Heart right ventricle (tissue), 16 donors: Measurements from ENCODE around the gene MINAR2. TPM values are rescaled to one million over a fixed set of nuclear protein-coding genes. Genes with fewer than 3 reads are reported as not detected.

ENCODE experiments used
- ATAC-seq, 8 donors: fragments of 200-7000 bp; cut with Tn5 transposase; one replicate each; pipeline ENCODE4 v1.9.1; 2020; ENCODE audit warnings: mild to moderate bottlenecking in 8 of 8, moderate library complexity in 8 of 8, moderate number of reproducible peaks in 1 of 8
- DNase-seq, 2 donors: peaks; one replicate each; pipeline ENCODE4 v3.0.0-alpha.2; 2020
- H3K27ac ChIP-seq, 10 donors: fragments of 200-600 bp; sonication (generic) in 2 of 10; one replicate each; pipeline versions ENCODE4 v1.5.0 to v1.8.0; 2020 to 2022; ENCODE audit warnings: mild to moderate bottlenecking in 3 of 10
- H3K27me3 ChIP-seq, 7 donors: fragments of 200-600 bp; one replicate each; pipeline ENCODE4 v1.8.0; 2021 to 2022; ENCODE audit warnings: mild to moderate bottlenecking in 2 of 7
- H3K36me3 ChIP-seq, 9 donors: fragments of 200-600 bp; sonication (generic) in 1 of 9; one replicate each; pipeline versions ENCODE4 v1.5.0 to v1.8.0; 2020 to 2022; ENCODE audit warnings: mild to moderate bottlenecking in 2 of 9
- H3K4me1 ChIP-seq, 9 donors: fragments of 200-600 bp; sonication (generic) in 1 of 9; one replicate each; pipeline versions ENCODE4 v1.5.0 to v1.8.0; 2020 to 2022; ENCODE audit warnings: mild to moderate bottlenecking in 4 of 9
- H3K4me3 ChIP-seq, 10 donors: fragments of 200-600 bp; sonication (generic) in 2 of 10; one replicate each; pipeline versions ENCODE4 v1.5.0 to v1.8.0; 2020 to 2022; ENCODE audit warnings: mild to moderate bottlenecking in 7 of 10, moderate library complexity in 2 of 10
- H3K9me3 ChIP-seq, 11 donors: fragments of 200-600 bp in 10 of 11; sonication (generic) in 2 of 11; one replicate each; pipeline versions ENCODE4 v1.5.0 to v1.8.0; 2013 to 2022; ENCODE audit warnings: mild to moderate bottlenecking in 2 of 11, control low read depth in 1 of 11, moderate library complexity in 1 of 11
- CTCF ChIP-seq, 9 donors: fragments of 200-600 bp; sonication (generic) in 2 of 9; IDR thresholded peaks; one replicate each; pipeline versions ENCODE4 v1.5.0 to v1.8.0; 2021 to 2022; ENCODE audit warnings: antibody characterized with exemption in 9 of 9, mild to moderate bottlenecking in 5 of 9, moderate library complexity in 1 of 9
- WGBS, 2 donors: extraction: QIAGEN DNeasy Blood & Tissue Kit; methylation state at CpG; one replicate each; pipeline ENCODE4 v1.1.7; 2013; ENCODE audit warnings: inconsistent platforms in 1 of 2; 5-methylcytosine and 5-hydroxymethylcytosine counted together
- intact Hi-C, 10 donors: fragments of 100-400 bp; cut with DNase I; formaldehyde crosslinking; loops; one replicate each; pipeline versions ENCODE4 v1.11.1 to v1.14.2; 2022
- polyA plus RNA-seq, 2 donors: library from polyadenylated mRNA; stranded (reverse); fragments of 200-250 nt; gene quantifications; one replicate each; pipeline ENCODE4 v1.2.3, GENCODE V29; 2013
- total RNA-seq, 10 donors: library from RNA; stranded (reverse); fragmentation: NEBNext Ultra II Directional in 3 of 10; extraction: Animal tissue kit (Norgen Biotek cat#: 25700) in 3 of 10; gene quantifications; one replicate each; pipeline versions ENCODE4 v1.2.1 to v1.2.4, GENCODE V29; 2021 to 2023
- donor health status: Arrhythmogenic right ventricular cardiomyopathy.
- donor health status: ischemic (EF 13 %, LVEDD 7.1; RV severe dilation, severe dysfunction).
- donor health status: healthy with polysubstance abuse.
- donor health status: DM: no; HTN: yes; CAD: no.
- donor health status: DM: no; HTN: no; CAD: no.
- donor health status: ischemic (EF 25% LVEDD 6.9; RV normal size, moderate dysfunction).
- donor health status: ischemic (EF 25% LVEDD 5.7; RV mildly dilated, moderate dysfunction).
- donor health status: healthy.
- donor health status: DM: yes; HTN: yes; CAD: no.
- donor health status: Ischemic cardiomyopathy.
- donor health status: ischemic (EF 35%, LVEDD 5.7; RV mildly dilated, moderate dysfunction).
- donor health status: nonischemic (EF 11% LVEDD 7.7; RV severe dilation, severe dysfunction).
- donor health status: DM: yes; HTN: yes; CAD: no.
- donor health status: PGD.
- donor health status: ischemic (EF 29% LVEDD 5.4; RV normal size, mild dysfunction).
- donor health status: nonischemic (EF 23%, LVEDD 6.1; RV moderate dilation, normal function).

The MINAR2 gene
- total and polyA plus RNA-seq, 12 donors = 0.01 TPM; not detected in 11

GRCh38 chr5:129773376-129773775, 25.5 kb downstream of the MINAR2 start:
- Histone ChIP-seq H3K27ac (no peak overlapping the region), H3K36me3 (no peaks in the 10 kb centered on the region), H3K4me3 (no peak overlapping the region), H3K27me3 (peaks cover 0 to 11% (median 0%) of the 10 kb centered on the region in 7 donors), H3K9me3 (peaks cover 0 to 7% (median 0%) of the 10 kb centered on the region in 11 donors), H3K4me1 (peaks cover 0 to 3% (median 0%) of the 10 kb centered on the region in 9 donors)
- ATAC-seq = no peak
- intact Hi-C loops = loop anchor here in 9 of 10 donors (5.0 to 10.0 kb wide), 8 partner anchors 79 to 1341 kb away; no protein-coding TSS in a partner anchor
- no peak for TF ChIP-seq CTCF (IDR thresholded peaks at IDR 0.05)
- 77 to 82% methylated on average over 5 of the region's 5 CpGs for WGBS, 2 donors
- DNase-seq = no peak

- no peak overlapping the region for H3K27ac ChIP-seq
- no peaks in the 10 kb centered on the region for H3K4me1 ChIP-seq
- intact Hi-C loops = no loop called here
- H3K9me3 ChIP-seq = peaks cover 0 to 9% (median 0%) of the 10 kb centered on the region in 11 donors
- DNase-seq (no peak), ATAC-seq (no peak)
- TF ChIP-seq CTCF (IDR thresholded peaks at IDR 0.05) = no peak
- H3K4me3 ChIP-seq = no peak overlapping the region
- no peaks in the 10 kb centered on the region for H3K27me3 ChIP-seq
- 78 to 85% methylated on average over 2 of the region's 2 CpGs for WGBS, 2 donors
- no peaks in the 10 kb centered on the region for H3K36me3 ChIP-seq
Observed at GRCh38 chr5:129781594-129781993, 33.7 kb downstream of the MINAR2 start.

GRCh38 chr5:129803403-129803802, 55.5 kb downstream of the MINAR2 start:
- DNase-seq = no peak
- no peak for TF ChIP-seq CTCF (IDR thresholded peaks at IDR 0.05)
- Histone ChIP-seq H3K36me3 (no peaks in the 10 kb centered on the region), H3K4me1 (no peaks in the 10 kb centered on the region), H3K27ac (no peak overlapping the region), H3K27me3 (peaks cover 0 to 5% (median 0%) of the 10 kb centered on the region in 7 donors), H3K9me3 (peaks cover 0 to 23% (median 0%) of the 10 kb centered on the region in 11 donors), H3K4me3 (no peak overlapping the region)
- WGBS, 2 donors = 86 to 91% methylated on average over 5 of the region's 5 CpGs
- ATAC-seq = no peak
- intact Hi-C loops = no loop called here

GRCh38 chr5:129804705-129805104, 56.8 kb downstream of the MINAR2 start:
- Histone ChIP-seq H3K4me1 (no peaks in the 10 kb centered on the region), H3K27me3 (peaks cover 0 to 5% (median 0%) of the 10 kb centered on the region in 7 donors), H3K4me3 (no peak overlapping the region), H3K27ac (no peak overlapping the region), H3K9me3 (peaks cover 0 to 10% (median 0%) of the 10 kb centered on the region in 11 donors), H3K36me3 (no peaks in the 10 kb centered on the region)
- no peak for DNase-seq
- WGBS, 2 donors = 49 to 50% methylated on average over 7 of the region's 7 CpGs
- intact Hi-C loops = no loop called here
- no peak for TF ChIP-seq CTCF (IDR thresholded peaks at IDR 0.05)
- no peak for ATAC-seq
